Endothelial cell of hepatic sinusoid (primary cell): ENCODE data around the gene GNPTG.

Experiments used
- in situ Hi-C: cut with HindIII; loops from 2 replicates; pipeline ENCODE4 v1.10.0; 2017; ENCODE audit warnings: low sequenced_read_pairs

GNPTG gene

DNA sequence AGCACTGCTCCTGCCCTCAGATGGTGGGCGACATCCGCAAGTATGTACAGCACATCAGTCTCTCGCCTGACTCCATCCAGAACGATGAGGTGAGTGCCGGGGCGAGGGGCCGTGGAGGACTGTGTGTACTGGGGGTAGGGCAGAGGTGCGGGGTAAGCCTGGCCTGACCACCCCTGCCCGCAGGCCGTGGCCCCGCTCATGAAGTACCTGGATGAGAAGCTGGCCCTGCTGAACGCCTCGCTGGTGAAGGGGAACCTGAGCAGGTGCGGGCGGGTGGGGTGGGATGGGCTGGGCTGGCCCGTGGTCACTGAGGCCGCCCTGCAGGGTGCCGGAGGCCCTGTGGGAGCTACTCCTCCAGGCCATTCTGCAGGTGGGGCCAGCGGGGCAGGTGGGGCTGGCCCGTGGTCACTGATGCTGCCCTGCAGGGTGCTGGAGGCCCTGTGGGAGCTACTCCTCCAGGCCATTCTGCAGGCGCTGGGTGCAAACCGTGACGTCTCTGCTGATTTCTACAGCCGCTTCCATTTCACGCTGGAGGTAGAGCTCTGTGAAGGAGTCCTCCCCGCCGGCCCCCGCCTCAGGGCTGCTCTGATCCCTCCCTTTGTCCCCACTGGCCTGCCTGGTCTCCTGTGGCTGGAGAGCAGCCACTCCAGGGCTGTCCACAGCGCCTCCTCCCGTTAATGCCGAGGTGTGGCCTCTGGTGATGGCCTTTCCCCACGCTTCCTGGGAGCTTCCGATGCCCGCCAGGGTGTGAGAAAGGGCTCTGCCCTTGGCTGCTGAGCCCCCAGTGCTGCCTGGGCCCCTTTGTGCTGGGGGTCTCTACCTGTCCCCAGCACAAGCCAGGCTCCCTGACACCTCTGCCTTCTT, 5.1 kb upstream of the GNPTG start:
- in situ Hi-C loops, result no loop called here

GRCh38 chr16:1347286-1347855, 4.4 kb upstream of the GNPTG start:
- in situ Hi-C loops, result no loop called here

GRCh38 chr16:1347962-1348361, 3.8 kb upstream of the GNPTG start:
- in situ Hi-C loops, result no loop called here

DNA sequence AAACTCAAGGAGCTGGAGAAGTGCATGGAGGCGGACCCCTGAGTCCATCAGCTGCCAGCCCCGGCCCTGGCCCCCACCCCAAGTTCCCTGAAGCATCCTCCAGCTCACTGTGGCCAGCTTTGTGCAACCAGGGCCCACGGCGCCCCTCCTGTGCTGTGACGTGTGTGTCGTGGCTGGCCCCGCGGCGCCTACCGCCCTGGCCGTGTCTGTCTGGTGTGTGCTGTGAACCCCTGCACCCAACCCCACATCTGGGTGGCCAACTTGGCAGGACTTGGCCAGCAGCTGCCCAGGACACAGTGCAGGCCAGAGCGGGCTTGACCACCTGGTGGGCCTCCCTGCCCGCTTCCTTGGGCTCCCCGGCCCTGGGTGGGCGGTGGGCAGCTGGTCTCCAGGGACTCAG, 3.3 kb upstream of the GNPTG start:
- in situ Hi-C loops, result no loop called here

- in situ Hi-C loops, result no loop called here
These were observed 2.8 kb upstream of the GNPTG start for GRCh38 chr16:1348926-1349325.

- in situ Hi-C loops, result no loop called here
These were observed 2.4 kb upstream of the GNPTG start for GRCh38 chr16:1349351-1349750.

GRCh38 chr16:1349951-1350350, 1.8 kb upstream of the GNPTG start:
- in situ Hi-C loops, result no loop called here

- in situ Hi-C loops, result no loop called here
These were observed 1.0 kb upstream of the GNPTG start for GRCh38 chr16:1350691-1351090.

GRCh38 chr16:1351215-1351581, 533 bp upstream of the GNPTG start:
- in situ Hi-C loops, result no loop called here

- in situ Hi-C loops, result no loop called here
These were observed 3.2 kb downstream of the GNPTG start for GRCh38 chr16:1354815-1355540.

DNA sequence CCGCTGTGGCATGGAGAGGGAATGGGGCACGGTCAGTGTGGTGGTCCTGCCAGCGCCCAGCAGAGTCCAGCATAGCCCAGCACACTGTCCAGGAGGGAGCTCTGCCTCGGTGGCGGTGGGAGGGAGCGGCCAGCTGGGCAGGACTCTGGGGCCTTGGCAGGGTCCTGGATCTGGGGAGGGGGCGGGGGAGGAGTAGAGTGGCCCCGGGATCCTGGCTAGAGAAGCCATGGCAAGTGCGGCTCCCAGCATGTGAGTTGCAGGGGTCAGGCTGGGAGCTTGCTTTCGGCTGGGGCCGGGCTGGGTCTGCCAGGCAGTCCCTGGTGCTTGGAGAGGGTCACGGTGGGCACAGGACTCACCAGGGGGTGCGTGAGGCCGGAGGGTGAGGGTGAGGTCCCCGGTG, 3.9 kb downstream of the GNPTG start:
- in situ Hi-C loops, result no loop called here

- in situ Hi-C loops, result no loop called here
These were observed 4.5 kb downstream of the GNPTG start for GRCh38 chr16:1356061-1356900.

DNA sequence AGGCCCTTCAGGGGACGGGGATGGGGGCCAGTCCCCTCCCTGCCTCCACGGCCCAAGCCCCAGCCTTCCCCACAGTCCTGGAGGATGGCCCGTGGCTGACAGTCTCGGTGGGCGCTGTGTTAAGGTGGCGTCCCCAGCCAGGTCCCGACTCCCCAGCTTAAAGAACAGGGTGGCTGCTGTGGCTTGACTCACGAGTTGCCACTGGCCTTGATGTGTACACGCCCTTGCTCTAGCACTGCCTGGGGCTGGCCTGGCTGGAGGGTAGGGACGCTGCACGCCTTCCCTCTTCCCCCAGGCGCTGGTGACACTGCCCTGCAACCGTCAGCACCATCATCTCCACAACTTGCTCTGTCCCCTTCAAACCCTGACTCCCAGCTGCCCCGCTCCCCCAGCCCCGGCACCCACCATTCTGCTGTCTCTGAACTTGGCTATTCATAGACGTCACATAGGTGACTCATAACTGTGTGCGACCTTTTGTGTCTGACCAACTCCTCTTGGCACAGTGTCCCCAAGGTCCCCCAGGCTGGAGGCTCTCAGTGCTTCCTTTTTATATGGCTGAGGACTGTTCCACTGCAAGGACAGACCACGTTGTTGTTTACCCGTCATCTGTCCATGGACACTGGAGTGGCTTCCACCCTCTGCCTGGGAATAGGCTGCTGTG, 6.3 kb downstream of the GNPTG start:
- in situ Hi-C loops, result no loop called here

DNA sequence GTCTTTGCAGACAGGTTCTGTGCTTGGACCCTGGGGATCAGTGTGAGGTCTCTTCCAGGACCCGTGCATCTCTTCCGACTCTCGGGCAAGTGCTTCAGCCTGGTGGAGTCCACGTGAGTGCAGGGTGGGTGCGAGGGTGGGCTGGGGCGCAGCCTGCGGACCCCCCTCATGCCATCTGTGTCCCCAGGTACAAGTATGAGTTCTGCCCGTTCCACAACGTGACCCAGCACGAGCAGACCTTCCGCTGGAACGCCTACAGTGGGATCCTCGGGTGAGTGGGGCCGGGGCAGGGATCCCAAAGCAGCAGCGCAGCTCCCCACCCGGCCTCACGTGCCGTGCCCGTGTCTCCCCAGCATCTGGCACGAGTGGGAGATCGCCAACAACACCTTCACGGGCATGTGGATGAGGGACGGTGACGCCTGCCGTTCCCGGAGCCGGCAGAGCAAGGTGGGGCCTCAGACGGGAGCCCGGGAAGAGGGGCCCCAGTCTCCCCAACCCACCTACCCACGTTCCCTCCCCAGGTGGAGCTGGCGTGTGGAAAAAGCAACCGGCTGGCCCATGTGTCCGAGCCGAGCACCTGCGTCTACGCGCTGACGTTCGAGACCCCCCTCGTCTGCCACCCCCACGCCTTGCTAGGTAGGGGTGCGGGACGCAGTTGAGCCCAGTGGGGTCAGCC, 10.1 kb downstream of the GNPTG start:
- in situ Hi-C loops, result no loop called here

GRCh38 chr16:1362807-1363206, 11.1 kb downstream of the GNPTG start:
- in situ Hi-C loops, result no loop called here

- in situ Hi-C loops, result no loop called here
These were observed 11.8 kb downstream of the GNPTG start for GRCh38 chr16:1363501-1364041.

DNA sequence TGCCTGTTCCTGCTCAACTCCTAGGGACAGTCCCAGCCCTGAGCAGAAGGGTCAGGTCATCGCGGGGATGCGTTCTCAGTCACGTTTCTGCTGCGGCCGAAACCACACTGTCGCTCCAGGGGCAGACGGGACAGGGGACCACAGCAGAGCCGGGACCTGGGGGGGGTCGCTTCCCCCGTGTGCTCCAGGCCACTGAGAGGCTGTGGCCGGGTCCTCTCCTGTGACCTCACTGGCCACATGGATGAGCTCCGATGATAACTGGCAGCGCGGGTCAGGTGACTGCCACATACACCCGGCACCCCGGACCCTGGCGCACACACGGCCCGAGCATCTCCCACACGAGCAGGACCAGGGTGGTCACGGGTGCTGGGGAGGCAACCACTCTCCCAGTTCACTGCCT, 12.8 kb downstream of the GNPTG start:
- in situ Hi-C loops, result no loop called here

DNA sequence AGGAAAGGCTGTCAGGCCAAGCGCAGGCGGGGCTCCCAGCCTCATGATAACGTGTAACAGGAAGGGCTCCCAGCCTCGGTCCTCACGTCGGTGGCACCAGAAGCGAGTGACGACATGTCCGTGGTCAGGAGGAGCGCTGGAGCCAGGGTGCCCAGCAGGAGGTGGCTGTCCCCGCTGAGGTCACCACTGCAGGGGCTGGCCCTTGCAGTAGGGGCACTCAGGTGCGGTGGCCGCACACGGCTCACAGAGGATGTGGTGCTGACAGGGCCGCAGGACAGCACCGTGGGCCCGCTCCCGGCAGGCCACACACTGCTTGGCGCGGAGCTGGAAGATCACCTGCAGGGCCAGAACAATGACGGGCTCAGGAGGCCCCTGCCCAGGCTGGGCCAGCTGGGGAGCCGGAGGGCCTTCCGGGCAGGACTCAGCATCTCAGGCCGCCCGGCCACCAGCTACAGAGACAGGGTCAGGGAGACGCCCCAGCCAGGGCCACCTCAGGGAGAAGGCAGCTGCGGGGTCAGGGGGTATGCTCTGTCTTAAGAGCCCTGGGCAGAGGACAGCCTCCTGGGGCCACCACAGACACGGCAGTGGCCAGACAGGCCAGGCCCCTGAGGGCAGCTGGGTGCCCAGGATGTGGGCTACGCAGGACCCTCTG, 14.5 kb downstream of the GNPTG start:
- in situ Hi-C loops, result no loop called here

DNA sequence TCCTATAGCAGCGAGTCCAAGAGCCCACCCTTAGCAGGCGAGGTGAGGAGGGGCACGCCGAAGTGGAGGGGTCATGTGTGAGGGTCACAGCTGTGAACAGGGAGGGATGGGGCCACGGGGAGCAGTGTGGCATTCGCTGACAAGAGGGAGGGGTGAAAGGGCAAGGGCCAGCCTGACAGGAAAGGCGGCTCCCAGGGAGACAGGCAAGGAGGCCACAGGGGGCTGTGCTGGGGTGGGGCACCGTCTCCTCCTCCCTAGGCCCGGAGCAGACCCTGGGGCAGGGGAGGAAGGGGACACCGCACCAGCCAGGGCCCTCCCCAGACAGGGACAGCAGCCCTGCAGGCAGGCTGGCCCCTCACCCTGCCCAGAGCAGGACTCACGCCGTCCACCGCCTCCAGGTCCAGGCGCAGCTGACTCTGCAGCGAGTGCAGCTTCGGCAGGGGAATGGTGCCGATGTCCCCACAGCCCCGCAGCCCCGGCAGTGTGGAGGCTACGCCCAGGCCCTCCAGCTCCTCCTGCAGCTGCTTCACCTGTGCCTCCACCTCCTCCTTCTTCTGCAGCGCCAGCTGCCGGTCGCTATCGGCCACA, 15.1 kb downstream of the GNPTG start:
- in situ Hi-C loops, result no loop called here
